Stimulated activated CD4-positive, alpha-beta T cell treated with anti-CD3 and anti-CD28 coated beads, Interleukin-15, amount 100 ng/mL, for 48 hours (primary cell): ENCODE data around the gene PRR5.
A peak's percentile ranks its signal among the peaks of the same experiment; 100 is the strongest.
"Not testable (repeated sequence)": the region's sequence is repeated elsewhere in the genome, so short reads cannot be mapped to it uniquely, and the experiment has no call there.

ENCODE experiments used
- DNase-seq, 2 donors: peaks; one replicate each; pipeline ENCODE4 v3.0.0-alpha.2; 2020; ENCODE audit warnings: low read depth in 2 of 2

PRR5 gene

GRCh38 chr22:44673406-44673805, 28.6 kb upstream of the PRR5 start:
- no peak for DNase-seq

GRCh38 chr22:44676066-44676440, 26.0 kb upstream of the PRR5 start:
- not testable (repeated sequence) for DNase-seq

- no peak for DNase-seq
Measured at GRCh38 chr22:44676441-44677352, 25.3 kb upstream of the PRR5 start.

- DNase-seq = no peak
Measured at GRCh38 chr22:44677353-44677840, 24.6 kb upstream of the PRR5 start.

GRCh38 chr22:44677871-44678555, 24.0 kb upstream of the PRR5 start:
- DNase-seq = no peak

- no peak for DNase-seq
Measured at GRCh38 chr22:44678556-44679305, 23.3 kb upstream of the PRR5 start.

GRCh38 chr22:44679306-44679647, 22.7 kb upstream of the PRR5 start:
- not testable (repeated sequence) for DNase-seq

GRCh38 chr22:44680058-44680457, 21.9 kb upstream of the PRR5 start:
- DNase-seq = no peak

- DNase-seq = no peak
Measured at GRCh38 chr22:44680481-44680894, 21.5 kb upstream of the PRR5 start.

- no peak for DNase-seq
Measured at GRCh38 chr22:44682556-44683168, 19.3 kb upstream of the PRR5 start.

GRCh38 chr22:44683237-44683636, 18.8 kb upstream of the PRR5 start:
- no peak for DNase-seq

- no peak for DNase-seq
Measured at GRCh38 chr22:44683881-44684280, 18.1 kb upstream of the PRR5 start.

GRCh38 chr22:44684506-44685383, 17.3 kb upstream of the PRR5 start:
- peak; percentile 86 for DNase-seq

- peak; percentile 73 to 81 for DNase-seq
Measured at GRCh38 chr22:44685384-44686056, 16.5 kb upstream of the PRR5 start.

- no peak for DNase-seq
Measured at GRCh38 chr22:44686873-44687600, 15.0 kb upstream of the PRR5 start.

GRCh38 chr22:44689173-44689572, 12.8 kb upstream of the PRR5 start:
- DNase-seq = no peak

- no peak for DNase-seq
Measured at GRCh38 chr22:44689915-44690524, 12.0 kb upstream of the PRR5 start.

GRCh38 chr22:44691796-44692661, 10.0 kb upstream of the PRR5 start:
- no peak for DNase-seq
